Tibial artery (tissue), 4 donors: Measurements from ENCODE around the gene BPIFB2.

Experiments used
- DNase-seq, 2 donors: peaks; one replicate each; pipeline ENCODE4 v3.0.0-alpha.2; 2019
- H3K27ac ChIP-seq, 2 donors: fragments of 200-600 bp; sonication (generic) in 1 of 2; 1 replicate in 1 of 2; 2 replicates in 1 of 2; pipeline ENCODE4 v1.5.1; 2018 to 2019; ENCODE audit warnings: mild to moderate bottlenecking in 1 of 2
- H3K27me3 ChIP-seq, 2 donors: fragments of 200-600 bp; sonication (generic) in 1 of 2; one replicate each; pipeline versions ENCODE4 v1.5.1 to v1.6.0; 2016 to 2019
- H3K36me3 ChIP-seq, 3 donors: fragments of 200-600 bp; sonication (generic) in 2 of 3; one replicate each; pipeline ENCODE4 v1.5.1; 2016 to 2019; ENCODE audit warnings: mild to moderate bottlenecking in 2 of 3
- H3K4me1 ChIP-seq, 4 donors: fragments of 200-600 bp; sonication (generic) in 2 of 4; 1 replicate in 3 of 4; 2 replicates in 1 of 4; pipeline ENCODE4 v1.5.1; 2016 to 2019
- H3K4me3 ChIP-seq, 2 donors: fragments of 200-600 bp; sonication (generic) in 1 of 2; 1 replicate in 1 of 2; 2 replicates in 1 of 2; pipeline ENCODE4 v1.5.1; 2018 to 2019; ENCODE audit warnings: mild to moderate bottlenecking in 2 of 2
- H3K9me3 ChIP-seq, 3 donors: fragments of 200-600 bp; sonication (generic) in 1 of 3; one replicate each; pipeline ENCODE4 v1.5.1; 2016 to 2019
- CTCF ChIP-seq, 2 experiments: fragments of 200-600 bp in 1 of 2; fragments of 450-650 bp in 1 of 2; IDR thresholded peaks; one replicate each; pipeline ENCODE4 v1.5.1; 2017 to 2019; ENCODE audit warnings: antibody characterized with exemption in 2 of 2, mild to moderate bottlenecking in 1 of 2, moderate library complexity in 1 of 2
- intact Hi-C: fragments of 100-400 bp; cut with DNase I; formaldehyde crosslinking; loops from one replicate; pipeline ENCODE4 v1.15.0; 2023; ENCODE audit warnings: low total_unique reads

Gene BPIFB2

GRCh38 chr20:33024243-33024560 is 16.7 kb downstream of the BPIFB2 start:
- TF ChIP-seq CTCF (IDR thresholded peaks at IDR 0.05) = no peak
- H3K4me3 ChIP-seq = no peak overlapping the region
- H3K9me3 ChIP-seq = no peaks in the 10 kb centered on the region
- H3K27ac ChIP-seq = no peak overlapping the region
- intact Hi-C loops = no loop called here
- no peak for DNase-seq
- H3K27me3 ChIP-seq = peaks cover 0 to 15% of the 10 kb centered on the region in 2 donors
- H3K4me1 ChIP-seq = no peaks in the 10 kb centered on the region
- no peaks in the 10 kb centered on the region for H3K36me3 ChIP-seq

- intact Hi-C loops = no loop called here
- no peak for DNase-seq
- no peak overlapping the region for H3K4me3 ChIP-seq
- no peaks in the 10 kb centered on the region for H3K36me3 ChIP-seq
- peaks cover 0 to 20% of the 10 kb centered on the region in 2 donors for H3K27me3 ChIP-seq
- no peaks in the 10 kb centered on the region for H3K9me3 ChIP-seq
- TF ChIP-seq CTCF (IDR thresholded peaks at IDR 0.05) = no peak
- H3K27ac ChIP-seq = no peak overlapping the region
- no peaks in the 10 kb centered on the region for H3K4me1 ChIP-seq
Measured at GRCh38 chr20:33024609-33025317, 17.3 kb downstream of the BPIFB2 start.

- Histone ChIP-seq H3K27me3 (peaks cover 0 to 17% of the 10 kb centered on the region in 2 donors), H3K27ac (no peak overlapping the region), H3K9me3 (no peaks in the 10 kb centered on the region), H3K4me3 (no peak overlapping the region), H3K36me3 (no peaks in the 10 kb centered on the region), H3K4me1 (no peaks in the 10 kb centered on the region)
- DNase-seq = no peak
- TF ChIP-seq CTCF (IDR thresholded peaks at IDR 0.05) = no peak
- intact Hi-C loops = no loop called here
Measured at GRCh38 chr20:33025318-33025876, 17.9 kb downstream of the BPIFB2 start.

GRCh38 chr20:33026072-33026778 is 18.7 kb downstream of the BPIFB2 start:
- Histone ChIP-seq H3K4me1 (no peaks in the 10 kb centered on the region), H3K9me3 (no peaks in the 10 kb centered on the region), H3K36me3 (no peaks in the 10 kb centered on the region), H3K27me3 (peaks cover 0 to 17% of the 10 kb centered on the region in 2 donors), H3K27ac (no peak overlapping the region), H3K4me3 (no peak overlapping the region)
- intact Hi-C loops = no loop called here
- no peak for DNase-seq
- TF ChIP-seq CTCF (IDR thresholded peaks at IDR 0.05) = no peak

GRCh38 chr20:33026779-33027759 is 19.6 kb downstream of the BPIFB2 start:
- Histone ChIP-seq H3K4me1 (no peaks in the 10 kb centered on the region), H3K27me3 (peaks cover 0 to 17% of the 10 kb centered on the region in 2 donors), H3K4me3 (no peak overlapping the region), H3K27ac (no peak overlapping the region), H3K36me3 (no peaks in the 10 kb centered on the region), H3K9me3 (no peaks in the 10 kb centered on the region)
- intact Hi-C loops = no loop called here
- TF ChIP-seq CTCF (IDR thresholded peaks at IDR 0.05) = no peak
- DNase-seq = no peak
